Measurements from ENCODE around the gene APOC3.

The APOC3 gene

GRCh38 chr11:116787786-116788486 is 41.8 kb upstream of the APOC3 start, which contains the start of gene ZPR1:
ZPR1 (minus strand) TSS chr11:116788023; CDS start chr11:116787990, 33 bp downstream.
- H3K27ac Mint-ChIP-seq, result peak within 1 kb of the TSS; percentile 16
- H3K4me1 Mint-ChIP-seq, result peaks cover 33% of the 10 kb centered on the region
- peaks cover 33% of the 10 kb centered on the region for H3K36me3 Mint-ChIP-seq (ENCODE audit: low read depth)
- TF ChIP-seq CTCF (IDR thresholded peaks at IDR 0.05), result no peak
- DNase-seq, result peak; percentile 76
- peak within 1 kb of the TSS; percentile 95 for H3K4me3 Mint-ChIP-seq
- H3K27me3 Mint-ChIP-seq (ENCODE audit: low read depth, poor library complexity), result peaks cover 25% of the 10 kb centered on the region
- H3K9me3 Mint-ChIP-seq, result no peaks in the 10 kb centered on the region

- Mint-ChIP-seq H3K27ac (no peak overlapping the region), H3K9me3 (no peaks in the 10 kb centered on the region), H3K4me3 (peak overlapping the region; percentile 95), H3K4me1 (peaks cover 36% of the 10 kb centered on the region), H3K36me3 (ENCODE audit: low read depth) (peaks cover 27% of the 10 kb centered on the region), H3K27me3 (ENCODE audit: low read depth, poor library complexity) (peaks cover 25% of the 10 kb centered on the region)
- TF ChIP-seq CTCF (IDR thresholded peaks at IDR 0.05), result no peak
- no peak for DNase-seq
These were observed 41.2 kb upstream of the APOC3 start for GRCh38 chr11:116788534-116788933.

- H3K4me3 Mint-ChIP-seq, result peak overlapping the region; percentile 95
- peaks cover 25% of the 10 kb centered on the region for H3K27me3 Mint-ChIP-seq (ENCODE audit: low read depth, poor library complexity)
- H3K36me3 Mint-ChIP-seq (ENCODE audit: low read depth), result peaks cover 25% of the 10 kb centered on the region
- no peaks in the 10 kb centered on the region for H3K9me3 Mint-ChIP-seq
- no peak for DNase-seq
- TF ChIP-seq CTCF (IDR thresholded peaks at IDR 0.05), result no peak
- no peak overlapping the region for H3K27ac Mint-ChIP-seq
- H3K4me1 Mint-ChIP-seq, result peaks cover 36% of the 10 kb centered on the region
These were observed 40.7 kb upstream of the APOC3 start for GRCh38 chr11:116788975-116789374.

- no peak for DNase-seq
- H3K9me3 Mint-ChIP-seq, result no peaks in the 10 kb centered on the region
- peaks cover 36% of the 10 kb centered on the region for H3K4me1 Mint-ChIP-seq
- no peak overlapping the region for H3K27ac Mint-ChIP-seq
- no peak for TF ChIP-seq CTCF (IDR thresholded peaks at IDR 0.05)
- H3K4me3 Mint-ChIP-seq, result peak overlapping the region; percentile 25
- H3K27me3 Mint-ChIP-seq (ENCODE audit: low read depth, poor library complexity), result peaks cover 27% of the 10 kb centered on the region
- peaks cover 11% of the 10 kb centered on the region for H3K36me3 Mint-ChIP-seq (ENCODE audit: low read depth)
These were observed 39.3 kb upstream of the APOC3 start for GRCh38 chr11:116790167-116791001.

- Mint-ChIP-seq H3K27me3 (ENCODE audit: low read depth, poor library complexity) (peaks cover 27% of the 10 kb centered on the region), H3K36me3 (ENCODE audit: low read depth) (peaks cover 3% of the 10 kb centered on the region), H3K4me3 (peak overlapping the region; percentile 39), H3K4me1 (peaks cover 35% of the 10 kb centered on the region), H3K27ac (no peak overlapping the region), H3K9me3 (no peaks in the 10 kb centered on the region)
- peak; percentile 89 for TF ChIP-seq CTCF (IDR thresholded peaks at IDR 0.05)
- peak; percentile 92 for DNase-seq
These were observed 38.5 kb upstream of the APOC3 start for GRCh38 chr11:116791002-116791812.
